ENCODE data around the gene S100A10. TPM values are rescaled to one million over a fixed set of nuclear protein-coding genes. Genes with fewer than 3 reads are reported as not detected.
A peak's percentile ranks its signal among the peaks of the same experiment; 100 is the strongest.

Gene S100A10
- total RNA-seq, 2 experiments from 2014 or later, result 189 to 204 TPM

GRCh38 chr1:151968791-151969399, 24.8 kb downstream of the S100A10 start:
- Mint-ChIP-seq H3K4me3 (no peak overlapping the region), H3K4me1 (ENCODE audit: low read depth) (peaks cover 7% of the 10 kb centered on the region), H3K36me3 (ENCODE audit: low read depth) (no peaks in the 10 kb centered on the region), H3K27me3 (no peaks in the 10 kb centered on the region), H3K9me3 (no peaks in the 10 kb centered on the region), H3K27ac (no peak overlapping the region)
- intact Hi-C loops (cut with DNase I, micrococcal nuclease), result loop anchor here (1.0 to 10.0 kb wide), 6 partner anchors 24 to 216 kb away; partner anchors contain the start of gene S100A10 (in 1 of the 2)
- H3K4me3 ChIP-seq (ENCODE audit: low read length), result no peak overlapping the region
- no peak for ATAC-seq (ENCODE audit: poor library complexity)
- TF ChIP-seq CTCF (IDR thresholded peaks at IDR 0.05), result no peak
- H3K9me3 ChIP-seq (ENCODE audit: control insufficient read depth in 1 of 2, insufficient read depth in 1 of 2, low read length in 2 of 2), result no peaks in the 10 kb centered on the region
- no peak for DNase-seq
- ChIA-PET POLR2A (interaction anchor here (1.0 to 2.2 kb wide), 3 partner anchors 8 to 33 kb away, joined by 3 to 18 read pairs (median 3); no protein-coding TSS in a partner anchor), CTCF (interaction anchor here (0.8 to 4.5 kb wide), 16 partner anchors 8 to 71 kb away, joined by 3 to 93 read pairs (median 8); no protein-coding TSS in a partner anchor)
- H3K36me3 ChIP-seq (ENCODE audit: insufficient read depth, low read length), result no peaks in the 10 kb centered on the region
- H3K4me1 ChIP-seq (ENCODE audit: insufficient read depth, low read length), result peaks cover 9% of the 10 kb centered on the region
- no peak overlapping the region for H3K27ac ChIP-seq (ENCODE audit: low read depth in 1 of 2, low read length in 2 of 2)
- H3K27me3 ChIP-seq (ENCODE audit: control insufficient read depth in 1 of 2, insufficient read depth in 2 of 2, low read length in 2 of 2), result no peaks in the 10 kb centered on the region

- Mint-ChIP-seq H3K4me3 (no peak overlapping the region), H3K9me3 (no peaks in the 10 kb centered on the region), H3K27me3 (no peaks in the 10 kb centered on the region), H3K27ac (no peak overlapping the region), H3K36me3 (ENCODE audit: low read depth) (no peaks in the 10 kb centered on the region), H3K4me1 (ENCODE audit: low read depth) (peaks cover 7% of the 10 kb centered on the region)
- ChIA-PET POLR2A (interaction anchor here (0.9 to 2.2 kb wide), 10 partner anchors 9 to 457 kb away, joined by 3 to 18 read pairs (median 4); partner anchors contain the start of gene CGN), CTCF (interaction anchor here (0.7 to 4.5 kb wide), 25 partner anchors 8 to 130 kb away, joined by 3 to 93 read pairs (median 6); partner anchors contain the start of gene C2CD4D)
- peak; percentile 72 for TF ChIP-seq CTCF (IDR thresholded peaks at IDR 0.05)
- Histone ChIP-seq H3K4me1 (ENCODE audit: insufficient read depth, low read length) (peaks cover 9% of the 10 kb centered on the region), H3K36me3 (ENCODE audit: insufficient read depth, low read length) (no peaks in the 10 kb centered on the region), H3K4me3 (ENCODE audit: low read length) (no peak overlapping the region), H3K27me3 (ENCODE audit: control insufficient read depth in 1 of 2, insufficient read depth in 2 of 2, low read length in 2 of 2) (no peaks in the 10 kb centered on the region), H3K9me3 (ENCODE audit: control insufficient read depth in 1 of 2, insufficient read depth in 1 of 2, low read length in 2 of 2) (no peaks in the 10 kb centered on the region), H3K27ac (ENCODE audit: low read depth in 1 of 2, low read length in 2 of 2) (no peak overlapping the region)
- peak; percentile 20 to 83 (median 38) for DNase-seq
- peak; percentile 99 for ATAC-seq (ENCODE audit: poor library complexity)
- intact Hi-C loops (cut with DNase I, micrococcal nuclease), result loop anchor here (1.0 to 10.0 kb wide), 6 partner anchors 25 to 217 kb away; partner anchors contain the start of gene S100A10 (in 1 of the 2)
Measured at GRCh38 chr1:151968058-151968457, 25.6 kb downstream of the S100A10 start.

- ChIA-PET POLR2A (interaction anchor here (0.9 to 2.2 kb wide), 4 partner anchors 33 to 78 kb away, joined by 3 to 18 read pairs (median 4); no protein-coding TSS in a partner anchor), CTCF (interaction anchor here (1.1 to 4.5 kb wide), 5 partner anchors 9 to 127 kb away, joined by 4 to 93 read pairs (median 13); partner anchors contain the start of gene C2CD4D)
- Mint-ChIP-seq H3K27me3 (no peaks in the 10 kb centered on the region), H3K36me3 (ENCODE audit: low read depth) (no peaks in the 10 kb centered on the region), H3K4me1 (ENCODE audit: low read depth) (peaks cover 7% of the 10 kb centered on the region), H3K27ac (no peak overlapping the region), H3K4me3 (no peak overlapping the region), H3K9me3 (no peaks in the 10 kb centered on the region)
- Histone ChIP-seq H3K27me3 (ENCODE audit: control insufficient read depth in 1 of 2, insufficient read depth in 2 of 2, low read length in 2 of 2) (no peaks in the 10 kb centered on the region), H3K4me3 (ENCODE audit: low read length) (no peak overlapping the region), H3K4me1 (ENCODE audit: insufficient read depth, low read length) (peaks cover 9% of the 10 kb centered on the region), H3K9me3 (ENCODE audit: control insufficient read depth in 1 of 2, insufficient read depth in 1 of 2, low read length in 2 of 2) (no peaks in the 10 kb centered on the region), H3K36me3 (ENCODE audit: insufficient read depth, low read length) (no peaks in the 10 kb centered on the region), H3K27ac (ENCODE audit: low read depth in 1 of 2, low read length in 2 of 2) (no peak overlapping the region)
- ATAC-seq (ENCODE audit: poor library complexity) (no peak), DNase-seq (no peak)
- TF ChIP-seq CTCF (IDR thresholded peaks at IDR 0.05), result no peak
- intact Hi-C loops (cut with DNase I, micrococcal nuclease), result loop anchor here in 1 of 2 experiments (5.0 to 10.0 kb wide), 2 partner anchors 35 to 218 kb away; no protein-coding TSS in a partner anchor
Measured at GRCh38 chr1:151967091-151967490, 26.6 kb downstream of the S100A10 start.

Data from CD4-positive, alpha-beta T cell (primary cell).